COR-L47 (cell line): ENCODE measurements around the gene NEUROG2.
"Not testable (repeated sequence)": the region's sequence is repeated elsewhere in the genome, so short reads cannot be mapped to it uniquely, and the experiment has no call there.

ENCODE experiments used
- DNase-seq: peaks from one replicate; lab custom pipeline; 2025; lab: John Stamatoyannopoulos, UW

Gene NEUROG2

DNA sequence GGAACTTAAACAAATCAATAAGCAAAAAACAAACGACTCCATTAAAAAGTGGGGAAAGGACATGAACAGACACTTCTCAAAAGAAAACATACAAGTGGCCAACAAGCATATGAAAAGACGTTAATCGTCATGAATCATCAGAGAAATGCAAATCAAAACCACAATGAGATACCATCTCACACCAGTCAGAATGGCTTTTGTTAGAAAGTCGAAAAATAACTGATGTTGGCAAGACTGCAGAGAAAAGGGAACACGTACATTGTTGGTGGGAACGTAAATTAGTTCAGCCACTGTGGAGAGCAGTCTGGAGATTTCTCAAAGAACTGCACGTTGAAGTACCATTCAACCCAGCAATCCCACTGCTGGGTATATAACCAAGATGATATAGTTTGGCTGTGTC is 23.7 kb downstream of the NEUROG2 start:
- DNase-seq: no peak

DNA sequence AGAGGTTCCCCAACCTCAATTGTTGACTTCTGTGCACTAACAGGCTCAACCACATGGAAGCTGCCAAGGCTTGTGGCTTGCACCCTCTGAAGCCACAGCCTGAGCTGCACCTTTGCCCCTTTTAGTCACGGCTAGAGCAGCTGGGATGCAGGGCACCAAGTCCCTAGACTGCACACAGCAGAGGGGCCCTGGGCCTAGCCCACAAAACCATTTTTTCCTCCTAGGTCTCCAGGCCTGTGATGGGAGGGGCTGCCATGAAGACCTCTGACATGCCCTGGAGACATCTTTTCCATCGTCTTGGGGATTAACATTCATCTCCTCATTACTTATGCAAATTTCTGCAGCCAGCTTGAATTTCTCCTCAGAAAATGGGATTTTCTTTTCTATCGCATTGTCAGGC is 25.2 kb downstream of the NEUROG2 start:
- not testable (repeated sequence) for DNase-seq

DNA sequence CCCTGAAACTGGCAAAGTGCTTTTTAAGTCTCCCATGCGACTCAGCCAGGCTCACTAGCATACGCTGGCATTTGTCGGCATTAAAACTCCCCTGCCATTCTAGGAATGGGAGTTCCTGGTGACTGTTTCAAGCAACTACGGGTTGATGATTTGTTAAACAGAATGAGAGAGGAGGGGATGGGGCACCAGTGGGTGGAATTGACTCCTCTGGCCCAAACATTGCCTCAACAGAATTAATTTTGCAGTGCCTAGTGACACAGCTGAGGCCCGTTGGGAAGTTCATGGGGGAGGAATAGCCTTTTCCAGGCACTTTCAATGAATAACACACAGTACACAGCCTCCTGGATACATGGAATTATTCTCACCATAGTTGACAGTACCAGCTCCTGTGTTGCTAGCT is 30.1 kb downstream of the NEUROG2 start:
- DNase-seq: no peak

DNA sequence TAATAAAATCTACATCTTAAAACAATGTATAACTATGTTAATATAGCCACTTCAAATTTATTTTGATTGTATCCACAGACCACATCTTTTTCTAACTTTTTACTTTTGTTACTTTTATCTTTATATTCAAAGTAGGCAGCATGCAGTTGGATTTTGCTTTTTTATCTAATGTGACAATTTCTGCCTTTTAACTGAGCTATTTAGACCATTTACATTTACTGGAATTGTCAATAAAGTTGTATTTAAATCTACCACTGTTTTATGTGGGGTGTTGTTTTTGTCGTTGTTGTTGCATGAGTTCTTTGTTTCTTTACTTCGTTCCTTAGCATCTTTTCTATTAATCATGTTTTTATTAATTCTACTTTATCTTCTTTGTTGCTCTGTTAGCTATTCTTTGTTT is 42.0 kb downstream of the NEUROG2 start:
- DNase-seq: no peak

DNA sequence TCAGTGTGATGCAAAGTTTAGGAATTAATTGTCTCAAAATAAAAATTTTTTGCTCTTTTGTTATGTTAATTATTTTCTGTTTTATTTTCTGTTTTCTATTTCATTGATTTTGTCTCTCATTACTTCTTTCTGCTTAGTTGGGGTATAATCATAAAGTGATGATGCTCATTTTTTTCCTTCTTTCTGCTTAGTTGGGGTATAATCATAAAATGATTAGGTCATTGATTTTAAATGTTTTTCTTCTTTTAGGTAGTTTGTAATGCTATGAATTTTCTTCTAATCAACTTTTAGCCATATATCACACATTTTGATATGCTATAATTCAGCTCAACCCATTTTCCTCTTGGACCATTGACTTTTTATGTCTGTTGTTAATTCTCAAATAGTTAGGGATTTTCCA is 43.7 kb downstream of the NEUROG2 start:
- DNase-seq: no peak
